ENCODE measurements around the gene MAP3K10. TPM values are rescaled to one million over a fixed set of nuclear protein-coding genes. Genes with fewer than 3 reads are reported as not detected.

The MAP3K10 gene
- total RNA-seq, 1 experiment from 2014 or later, result 5.0 TPM

DNA sequence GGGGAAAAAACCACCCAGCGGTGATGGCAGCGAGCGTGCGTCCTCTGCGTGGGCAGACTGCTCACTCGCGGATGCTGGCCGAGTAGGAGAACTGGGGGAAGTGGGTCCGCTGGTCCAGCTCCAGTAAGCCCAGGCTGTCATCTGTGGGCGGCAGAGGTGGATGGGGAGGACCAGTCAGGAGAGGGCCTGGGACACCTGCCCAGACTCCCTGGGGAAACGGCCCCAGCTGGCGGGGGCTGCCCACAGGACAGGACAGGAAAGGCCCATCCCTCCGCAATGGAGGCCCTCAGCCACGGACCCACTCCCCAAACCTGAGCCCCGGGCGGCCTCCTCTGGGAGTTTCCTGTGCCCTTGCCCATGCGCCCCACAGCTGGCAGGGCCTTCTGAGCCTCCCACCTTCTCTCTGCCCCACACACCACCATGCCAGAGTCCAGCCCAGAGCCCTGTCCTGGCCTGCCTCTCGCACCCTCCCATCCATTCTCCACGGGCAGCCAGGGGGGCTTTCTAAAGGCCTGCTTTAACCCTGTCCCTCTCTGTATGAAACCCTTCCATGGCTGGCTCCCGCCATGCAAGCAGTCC lies 42.7 kb downstream of the MAP3K10 start:
- DNase-seq (ENCODE audit: low read depth), result no peak

DNA sequence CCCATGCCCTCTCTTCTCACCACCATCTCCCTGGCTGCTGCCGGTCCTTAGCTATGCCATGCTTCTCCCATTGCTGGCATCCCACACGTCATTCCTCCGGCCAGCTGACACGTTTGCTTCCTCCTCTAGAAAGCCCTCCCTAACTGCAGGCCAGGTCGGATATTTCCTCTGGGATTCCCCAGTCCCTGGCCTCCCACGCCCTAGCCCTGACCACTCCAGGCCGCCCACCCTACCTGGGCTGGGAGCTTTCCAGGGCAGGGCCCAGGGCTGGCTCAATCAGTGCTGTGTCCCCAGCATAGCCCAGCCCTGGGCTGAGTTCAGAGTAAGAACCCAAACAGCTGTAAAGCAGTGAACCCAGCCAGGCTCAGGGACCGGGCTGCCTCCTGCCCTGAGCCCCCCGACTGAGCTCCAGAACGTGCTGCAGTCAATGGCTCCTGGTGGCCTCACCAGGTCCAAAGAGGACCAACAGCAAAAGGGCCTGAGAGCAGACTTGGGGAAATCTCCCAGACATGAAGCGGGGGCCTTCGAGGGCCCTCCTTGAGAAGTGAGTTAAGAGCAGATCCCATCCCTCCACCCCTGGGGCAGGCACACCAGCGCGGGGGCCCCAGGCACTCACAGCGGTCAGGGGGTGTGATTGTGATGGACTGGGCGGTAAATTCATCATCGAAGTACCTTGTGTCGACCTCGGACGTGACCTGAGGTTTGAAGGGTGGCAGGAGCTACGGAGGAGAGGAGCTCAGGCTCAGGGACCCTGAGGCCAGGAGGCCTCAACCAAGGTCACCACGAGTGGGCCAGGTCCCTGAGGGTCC lies 43.4 kb downstream of the MAP3K10 start:
- no peak for DNase-seq (ENCODE audit: low read depth)

DNA sequence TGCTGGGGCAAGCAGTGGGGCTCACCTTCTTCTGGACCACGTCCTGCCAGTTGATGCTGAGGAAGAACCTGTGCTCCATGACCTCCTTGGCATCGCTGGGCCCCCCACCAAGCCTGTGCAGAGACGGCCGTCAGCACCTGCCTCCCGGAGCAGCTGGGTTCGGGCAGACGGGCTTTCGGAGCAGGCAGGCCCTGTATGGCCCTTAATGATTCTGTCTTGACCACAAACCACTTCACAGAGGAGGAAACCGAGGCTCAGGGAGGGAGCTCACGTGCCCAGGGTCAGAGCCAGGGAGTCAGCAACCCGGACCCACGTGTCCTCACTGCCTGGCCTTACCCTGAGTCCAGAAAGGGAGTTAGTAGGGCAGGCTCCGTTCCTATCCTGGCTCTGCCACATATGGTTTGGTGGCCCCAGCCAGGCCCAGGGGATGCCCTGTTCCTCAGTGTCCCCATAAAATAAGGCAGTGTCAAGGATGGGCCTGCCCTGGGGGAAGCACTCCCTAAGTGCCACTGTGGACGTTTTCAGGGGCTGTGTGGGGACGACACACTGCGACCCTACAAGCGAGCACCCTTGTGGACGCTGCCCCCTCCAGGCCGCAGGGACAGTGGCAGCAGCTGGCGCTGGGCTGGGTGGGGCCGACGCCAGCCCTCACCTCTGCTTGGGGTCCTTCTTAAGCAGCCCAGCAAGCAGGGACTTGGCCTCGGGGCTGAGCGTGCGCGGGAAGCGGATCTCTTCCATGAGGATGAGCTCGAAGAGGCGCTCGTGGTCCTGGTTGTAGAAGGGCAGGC lies 44.2 kb downstream of the MAP3K10 start:
- DNase-seq (ENCODE audit: low read depth), result no peak

DNA sequence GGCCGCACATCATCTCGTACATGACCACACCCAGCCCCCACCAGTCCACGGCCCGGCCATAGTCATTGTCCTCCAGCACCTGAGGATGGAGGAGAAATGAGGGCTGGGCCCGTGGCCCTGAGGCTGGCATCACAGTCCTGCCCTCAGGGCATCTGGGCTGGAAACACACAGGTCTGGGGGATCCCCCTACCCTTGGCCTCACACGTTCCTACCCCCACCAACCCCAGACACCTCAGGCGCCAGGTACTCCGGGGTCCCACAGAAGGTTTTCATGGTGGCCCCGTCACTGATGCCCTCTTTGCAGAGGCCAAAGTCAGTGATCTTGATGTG lies 44.8 kb downstream of the MAP3K10 start:
- no peak for DNase-seq (ENCODE audit: low read depth)

DNA sequence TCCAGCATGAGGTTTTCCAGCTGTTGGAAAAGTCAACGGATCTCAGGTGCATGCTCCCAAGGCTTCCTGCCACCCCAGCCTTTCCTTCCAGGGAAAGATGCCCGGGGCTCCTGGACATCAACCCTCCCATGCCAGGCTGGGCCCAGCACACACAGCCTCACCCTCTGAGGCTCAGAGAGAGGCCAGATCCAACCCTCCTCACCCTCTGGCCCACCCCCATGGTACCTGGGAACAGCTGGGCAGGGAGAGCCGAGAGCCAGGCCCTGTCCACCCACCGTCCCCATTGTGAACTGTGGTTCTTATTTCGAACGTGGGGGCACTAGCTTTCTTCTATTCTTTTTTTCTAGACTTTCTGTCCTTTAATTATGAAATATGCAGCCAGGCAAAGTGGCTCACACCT lies 45.1 kb downstream of the MAP3K10 start:
- no peak for DNase-seq (ENCODE audit: low read depth)

DNA sequence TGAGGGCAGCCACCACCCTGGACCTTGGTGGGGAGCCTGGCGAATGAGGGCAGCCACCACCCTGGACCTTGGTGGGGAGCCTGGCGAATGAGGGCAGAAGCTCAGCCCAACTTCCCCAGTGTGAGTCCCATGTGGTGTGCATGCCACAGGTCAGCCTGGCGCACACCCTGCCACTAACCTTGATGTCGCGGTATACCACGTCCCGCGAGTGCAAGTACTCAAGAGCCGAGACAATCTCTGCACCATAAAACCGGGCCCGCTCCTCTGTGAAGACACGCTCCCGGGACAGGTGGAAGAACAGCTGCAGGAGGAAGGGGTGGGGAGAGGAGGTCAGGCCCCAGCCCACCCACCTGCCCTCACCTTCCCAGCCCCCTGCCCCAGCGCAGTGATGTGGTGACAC lies 46.6 kb downstream of the MAP3K10 start:
- no peak for DNase-seq (ENCODE audit: low read depth)

DNA sequence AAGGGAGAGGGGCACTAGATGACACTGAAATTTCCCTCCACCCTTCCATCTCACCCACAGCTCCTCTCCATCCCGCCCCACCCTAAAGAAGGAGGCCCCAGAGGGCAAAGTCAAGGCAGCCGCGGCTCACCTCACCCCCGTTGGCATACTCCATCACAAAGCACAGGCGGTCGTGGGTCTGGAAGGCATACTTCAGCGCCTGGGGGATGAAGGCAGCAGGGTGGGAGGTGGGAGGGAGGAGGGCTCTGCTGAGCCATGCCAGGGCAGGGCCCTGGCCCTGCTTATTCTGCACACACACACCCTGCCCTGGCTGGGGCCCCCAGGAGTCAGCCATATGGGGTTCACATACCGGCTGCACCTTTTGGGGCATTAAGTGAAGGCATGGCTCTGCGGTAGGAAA lies 47.5 kb downstream of the MAP3K10 start:
- no peak for DNase-seq (ENCODE audit: low read depth)

DNA sequence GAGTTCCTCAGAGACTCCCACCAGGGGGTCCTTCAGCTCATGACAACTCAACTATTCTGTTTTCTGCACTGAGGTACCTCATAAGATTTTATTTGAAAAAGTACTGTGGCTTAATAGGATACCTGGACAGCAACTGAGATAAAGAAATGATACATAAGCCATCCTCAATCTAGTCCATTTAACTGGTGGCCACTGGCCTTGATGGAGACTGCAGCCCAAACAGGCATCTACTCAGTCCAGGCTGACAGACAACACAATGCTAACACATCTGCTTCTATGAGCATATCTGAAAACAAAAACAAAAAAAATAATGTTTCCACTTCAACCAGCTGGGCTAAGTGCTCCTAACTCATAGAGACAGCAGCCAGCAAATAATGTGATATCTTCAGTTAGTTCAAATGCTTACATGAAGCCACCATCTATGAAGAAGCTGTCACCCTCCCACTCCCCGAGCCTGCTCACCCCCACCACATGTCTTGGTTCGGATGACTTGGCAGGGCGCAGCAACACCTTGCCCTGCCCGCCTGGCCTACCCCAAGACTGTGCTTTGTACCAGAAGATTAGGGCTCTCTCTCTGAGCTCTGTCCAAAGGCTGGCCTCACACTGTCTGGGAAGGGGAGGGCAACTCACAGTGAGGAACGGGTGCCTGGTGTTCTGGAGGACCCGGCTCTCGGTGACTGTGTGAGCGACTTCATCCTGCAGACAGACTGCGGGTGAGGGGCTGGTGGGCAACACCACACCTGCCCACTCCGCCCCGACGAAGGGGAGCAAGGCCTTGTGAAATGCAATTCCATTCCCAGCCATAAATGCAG lies 48.4 kb downstream of the MAP3K10 start:
- DNase-seq (ENCODE audit: low read depth), result no peak

DNA sequence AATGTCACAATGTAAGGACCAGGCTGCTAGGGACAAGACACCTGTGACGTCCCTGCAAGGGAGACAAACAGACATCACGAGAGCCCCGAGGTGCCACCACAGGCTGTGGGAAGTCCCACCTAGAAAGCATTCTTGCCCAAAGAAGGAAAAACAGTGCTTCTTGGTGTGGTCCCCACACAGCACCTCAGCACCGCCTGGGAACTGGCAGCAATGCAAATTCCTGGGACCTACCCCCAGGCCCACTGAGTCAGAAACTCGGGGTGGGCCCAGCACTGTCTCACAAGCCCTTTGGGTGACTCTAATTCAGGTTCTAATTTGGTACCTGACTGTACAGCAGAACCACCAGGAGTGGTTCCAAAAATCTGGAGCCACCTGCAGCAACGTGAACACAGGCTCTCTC lies 49.1 kb downstream of the MAP3K10 start:
- no peak for DNase-seq (ENCODE audit: low read depth)

DNA sequence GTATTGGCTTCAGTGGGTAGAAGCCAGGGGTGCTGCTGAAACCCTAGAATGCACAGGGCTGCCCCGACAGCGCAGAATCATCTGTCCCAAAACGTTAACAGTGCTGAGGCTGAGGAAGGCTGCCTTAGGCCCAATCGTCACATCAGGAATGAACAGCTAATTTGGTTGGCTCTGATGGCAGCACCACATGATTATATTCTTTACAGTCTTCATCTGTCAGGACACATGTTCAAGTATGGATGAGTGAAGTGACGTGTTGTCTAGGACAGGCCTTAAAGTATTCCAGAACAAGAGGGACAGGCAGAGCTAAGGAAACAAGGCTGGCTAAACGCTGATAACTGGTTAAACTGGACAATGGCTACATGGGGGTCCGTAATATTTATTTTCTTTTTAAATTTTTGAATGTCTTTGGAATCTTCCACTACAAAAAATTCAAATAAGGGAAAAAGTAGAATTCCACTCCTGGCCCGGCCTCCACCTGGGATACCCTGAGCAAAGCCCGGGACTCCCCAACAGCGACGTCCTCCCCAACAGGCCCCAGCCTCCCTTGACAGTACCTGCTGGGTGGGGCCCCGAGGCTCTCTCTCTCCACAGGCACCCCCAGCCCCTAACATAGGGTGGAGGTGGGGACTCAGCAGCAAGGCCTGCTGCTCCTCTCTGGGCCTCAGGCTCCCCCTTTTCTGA lies 50.0 kb downstream of the MAP3K10 start:
- no peak for DNase-seq (ENCODE audit: low read depth)

DNA sequence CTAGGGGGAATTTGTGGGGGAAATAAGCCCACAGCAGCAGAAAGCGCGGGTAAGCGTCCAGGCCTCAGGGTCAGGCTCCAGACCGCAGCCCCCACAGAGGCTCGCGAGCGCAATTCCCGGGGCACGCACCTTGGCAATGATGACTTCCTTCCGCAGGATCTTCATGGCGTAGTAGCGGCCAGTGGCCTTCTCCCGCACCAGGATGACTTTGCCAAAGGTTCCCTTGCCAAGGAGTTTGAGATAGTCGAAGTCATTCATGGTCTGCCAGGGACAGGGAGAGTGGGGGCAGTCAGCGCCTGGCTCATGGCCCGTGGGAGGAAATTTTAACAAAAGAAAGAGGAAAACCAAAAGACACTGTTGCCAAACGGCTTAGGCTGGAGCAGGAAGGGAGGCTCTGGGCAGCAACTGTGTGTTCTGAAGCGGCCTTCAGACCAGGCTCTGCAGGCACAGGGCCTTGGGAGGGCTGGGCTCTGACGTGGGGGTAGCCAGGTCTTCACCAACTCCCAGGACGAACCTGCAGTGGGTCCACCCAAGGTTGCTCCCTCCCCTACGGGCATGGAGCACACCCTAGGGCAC lies 50.7 kb downstream of the MAP3K10 start:
- no peak for DNase-seq (ENCODE audit: low read depth)

DNA sequence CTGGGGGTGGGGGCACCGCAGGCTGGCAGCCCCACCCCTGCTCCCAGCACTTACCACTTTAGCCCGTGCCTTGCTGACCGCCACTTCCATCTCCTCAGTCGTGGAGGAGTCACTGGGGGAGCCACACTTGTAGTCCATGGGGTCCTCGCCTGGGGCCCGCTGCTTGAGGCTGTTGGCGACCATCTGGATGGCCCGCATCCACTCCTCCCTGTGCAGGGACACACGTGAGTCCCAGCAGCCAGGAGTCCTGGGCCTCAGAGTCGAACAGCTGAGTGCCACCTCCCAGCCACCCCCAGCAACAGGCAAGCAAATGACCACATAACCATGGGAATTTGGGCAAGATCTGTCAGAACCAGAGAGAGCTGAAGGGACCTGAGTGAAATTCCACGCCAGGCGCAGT lies 51.3 kb downstream of the MAP3K10 start:
- no peak for DNase-seq (ENCODE audit: low read depth)

DNA sequence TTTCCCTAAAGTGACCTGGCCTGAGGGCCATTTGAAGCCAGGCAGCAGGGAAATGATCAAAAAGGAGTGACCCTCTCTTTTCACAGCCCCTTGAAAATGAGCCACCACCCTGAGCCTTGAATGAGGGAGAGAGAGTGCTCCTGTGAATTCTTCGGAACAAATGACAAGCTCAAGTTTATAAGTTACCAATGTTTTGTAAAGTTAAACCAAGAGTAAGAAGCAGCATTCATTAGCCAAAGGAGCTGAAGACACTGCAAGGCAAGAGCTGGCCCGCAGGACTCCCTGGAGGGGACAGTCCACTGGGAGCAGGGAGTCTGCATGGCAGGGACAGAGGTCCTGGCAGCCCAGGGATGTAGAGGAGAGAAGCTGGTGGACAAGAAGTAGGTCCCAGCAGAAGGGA lies 52.0 kb downstream of the MAP3K10 start:
- DNase-seq (ENCODE audit: low read depth), result no peak

DNA sequence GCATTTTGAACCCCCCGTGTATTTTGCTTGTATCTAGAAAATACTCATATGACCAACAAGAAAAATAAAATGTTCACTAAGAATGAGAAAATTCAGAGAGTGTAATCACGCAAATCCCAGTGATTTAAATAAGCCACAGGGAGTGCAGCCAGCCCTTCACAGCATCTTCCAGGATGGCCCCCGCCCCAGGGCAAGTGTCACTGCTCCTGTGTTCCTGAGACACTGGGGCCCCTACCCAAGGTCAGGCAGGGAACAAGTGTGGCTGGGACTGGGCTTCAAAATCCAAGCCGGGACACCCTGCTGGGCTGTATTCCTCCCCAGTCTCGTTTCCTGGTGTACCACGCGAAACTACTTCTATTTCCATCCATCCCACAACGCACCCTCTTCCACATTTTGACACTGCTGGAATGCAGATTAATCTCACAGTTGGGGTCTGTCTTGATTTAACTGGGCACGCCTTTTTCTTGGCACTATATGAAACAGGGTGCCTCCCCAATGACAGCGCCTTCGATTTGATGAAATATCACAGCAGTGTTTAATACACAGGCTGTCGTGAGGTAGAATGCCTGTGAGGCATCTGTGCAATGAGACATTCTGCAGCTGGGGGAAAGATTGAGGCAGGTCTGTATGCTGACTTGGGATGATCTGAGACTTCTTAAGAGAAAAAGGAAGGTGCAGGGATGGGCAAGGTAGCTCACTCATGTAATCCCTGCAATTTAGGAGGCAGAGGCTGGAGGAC lies 53.5 kb downstream of the MAP3K10 start:
- DNase-seq (ENCODE audit: low read depth), result no peak

DNA sequence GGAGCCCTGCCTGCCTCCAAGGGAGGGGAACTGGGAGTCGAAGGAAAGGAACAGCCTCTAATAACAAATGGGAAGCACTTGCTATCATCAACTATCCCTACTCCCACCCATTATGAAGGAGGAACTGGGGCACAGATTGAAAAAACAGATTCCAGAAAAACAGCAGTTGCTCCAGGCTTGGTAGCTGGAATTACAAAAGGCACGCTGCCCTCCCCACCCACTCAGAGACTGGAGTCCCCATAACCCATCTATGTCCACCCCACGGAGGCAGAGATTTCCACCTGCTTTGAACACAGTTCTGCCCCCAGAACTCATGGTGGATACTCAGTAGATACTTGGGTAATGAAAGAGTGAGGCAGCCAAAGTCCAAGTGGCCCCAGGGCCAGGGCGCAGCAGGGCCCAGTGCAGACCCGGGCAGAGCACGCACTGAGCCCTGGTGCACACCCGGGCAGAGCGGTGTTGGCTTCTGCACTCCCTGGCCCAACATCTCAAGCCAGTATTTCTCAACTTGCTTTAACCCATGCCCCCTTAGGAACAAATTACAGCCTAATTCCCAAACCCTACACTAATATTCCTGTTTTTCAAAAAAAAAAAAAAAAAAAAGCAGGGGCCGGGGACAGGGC lies 54.4 kb downstream of the MAP3K10 start:
- DNase-seq (ENCODE audit: low read depth), result no peak

DNA sequence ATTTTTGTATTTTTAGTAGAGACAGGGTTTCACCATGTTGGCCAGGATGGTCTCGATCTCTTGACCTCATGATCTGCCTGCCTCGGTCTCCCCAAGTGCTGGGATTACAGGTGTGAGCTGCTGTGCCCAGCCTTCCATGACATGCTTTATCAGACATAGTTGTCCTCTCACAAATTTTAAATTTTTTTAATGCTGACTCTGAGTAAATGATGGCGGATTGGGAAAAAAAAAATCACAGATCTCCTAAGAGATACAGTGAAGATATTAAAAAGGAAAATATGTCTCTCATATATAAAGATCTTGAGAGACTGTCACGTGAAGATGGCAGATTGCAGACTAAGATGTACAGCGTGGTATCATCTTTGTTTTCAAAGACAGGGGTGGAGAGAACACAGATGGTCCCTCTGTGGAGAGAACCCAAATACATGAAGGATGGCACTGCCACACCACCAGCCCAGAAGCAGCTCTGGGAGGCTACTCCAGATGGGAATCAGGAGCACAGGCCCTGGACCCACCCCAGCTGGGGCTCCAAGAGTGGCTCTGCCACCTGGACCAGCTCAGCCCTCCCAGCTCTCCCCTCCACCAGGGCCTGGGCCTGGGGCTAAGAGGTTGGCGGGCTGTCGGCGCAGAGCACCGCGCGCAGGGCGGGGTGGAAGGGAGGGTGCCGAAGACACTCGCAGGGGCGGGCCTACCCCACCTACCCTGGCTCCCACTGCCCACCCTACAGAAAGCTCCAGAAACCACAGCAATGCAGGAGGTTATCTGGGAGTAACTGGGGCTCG lies 55.3 kb downstream of the MAP3K10 start:
- no peak for DNase-seq (ENCODE audit: low read depth)

DNA sequence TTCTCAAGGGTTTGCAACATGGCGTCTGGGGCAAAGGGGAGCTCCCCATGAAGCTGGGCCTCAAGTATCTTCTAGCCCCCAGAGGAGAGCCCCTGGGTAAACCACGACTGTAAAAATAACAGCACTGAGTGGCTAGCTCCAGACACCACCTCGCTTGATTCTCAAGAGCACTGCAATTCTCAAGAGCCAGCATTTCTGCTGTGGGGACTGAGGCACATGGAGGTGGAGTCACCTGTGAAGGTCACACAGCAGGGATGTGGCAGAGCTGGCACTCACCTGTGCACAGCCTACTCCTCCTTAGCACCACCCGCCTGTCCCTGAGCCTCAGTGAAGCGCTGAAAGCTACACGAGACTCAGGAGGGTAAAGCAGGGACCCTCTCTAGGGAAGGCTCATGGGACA lies 56.0 kb downstream of the MAP3K10 start:
- DNase-seq (ENCODE audit: low read depth), result no peak

DNA sequence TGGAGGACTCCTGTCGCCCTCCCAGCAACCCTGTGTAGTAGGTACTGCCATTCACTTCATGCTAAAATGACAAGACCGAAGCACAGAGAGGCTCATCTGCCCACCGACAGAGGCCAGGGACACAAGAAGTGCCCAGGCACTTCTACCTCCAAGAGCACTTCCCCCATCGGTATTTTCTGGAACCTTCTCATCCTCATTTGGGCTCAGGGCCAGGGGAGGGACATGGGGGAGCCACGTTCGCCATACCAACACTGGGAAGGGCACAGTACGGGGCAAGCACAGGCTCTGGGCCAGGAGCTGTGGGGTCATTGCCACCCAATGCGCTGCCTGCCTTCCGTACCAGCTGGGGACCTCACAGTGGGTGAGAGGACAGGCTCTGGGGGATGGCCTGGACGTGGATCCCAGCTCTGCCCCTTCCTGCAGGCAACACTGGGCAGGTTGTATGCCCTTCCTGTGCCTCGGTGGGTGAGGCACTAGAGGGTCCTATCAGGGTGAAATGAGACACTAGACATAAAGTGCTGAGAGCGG lies 56.6 kb downstream of the MAP3K10 start:
- no peak for DNase-seq (ENCODE audit: low read depth)

DNA sequence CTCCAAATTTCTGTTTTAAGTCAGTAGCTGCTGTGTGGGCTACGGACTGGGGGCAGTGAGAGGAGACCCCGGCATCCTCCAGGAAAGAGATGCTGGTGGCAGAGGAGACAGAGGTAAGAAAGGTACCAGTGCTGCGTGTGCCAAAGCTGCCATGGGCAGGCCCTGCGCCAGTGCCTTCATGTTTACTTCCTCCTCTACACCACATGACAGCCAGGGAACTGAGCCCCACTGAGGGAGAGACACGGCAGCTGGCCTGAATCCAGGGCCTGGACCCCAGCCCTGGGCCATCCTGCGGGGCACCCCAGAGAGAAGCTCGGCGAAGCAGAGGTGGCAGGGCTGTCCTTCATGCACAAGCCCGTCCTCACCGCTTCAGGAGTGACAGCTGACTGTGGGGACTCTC lies 58.0 kb downstream of the MAP3K10 start:
- no peak for DNase-seq (ENCODE audit: low read depth)
